HEK293 (cell line): ENCODE data around the gene CD59.

Experiments
- CTCF ChIA-PET: fragments of 350-600 bp; formaldehyde crosslinking; extraction: SDS; loops from one replicate; lab custom pipeline; 2021; ENCODE audit warnings: antibody characterized with exemption; lab: Yijun Ruan, JAX
- POLR2A ChIA-PET: fragments of 300-600 bp; formaldehyde crosslinking; extraction: SDS; loops from one replicate; lab custom pipeline; 2020; ENCODE audit warnings: antibody characterized with exemption, inconsistent platforms; lab: Yijun Ruan, JAX
- H3K27ac ChIP-seq: fragments of 200-500 bp; sonication (Bioruptor generic); 2 replicates; pipeline ENCODE4 v1.5.1; 2014; ENCODE audit warnings: low read depth, low read length, control low read depth, inconsistent platforms; ENCODE audit errors: extremely low read depth
- H3K36me3 ChIP-seq, 2 experiments: fragments of 200-500 bp in 1 of 2; sonication (Bioruptor generic) in 1 of 2; 1 replicate in 1 of 2; 2 replicates in 1 of 2; pipeline ENCODE4 v1.5.1; 2014 to 2017; ENCODE audit warnings: inconsistent platforms in 2 of 2, low read length in 2 of 2; ENCODE audit not compliant: control insufficient read depth in 2 of 2, insufficient read depth in 1 of 2
- H3K4me1 ChIP-seq: fragments of 200-500 bp; sonication (Bioruptor generic); 2 replicates; pipeline ENCODE4 v1.5.1; 2014; ENCODE audit warnings: mild to moderate bottlenecking, low read length, inconsistent platforms; ENCODE audit not compliant: control insufficient read depth, insufficient read depth
- H3K4me3 ChIP-seq: 2 replicates; pipeline ENCODE4 v1.5.1; 2011; ENCODE audit warnings: low read depth, mild to moderate bottlenecking, control low read depth, low read length, moderate library complexity
- H3K9me3 ChIP-seq: fragments of 200-500 bp; sonication (Bioruptor generic); 2 replicates; pipeline ENCODE4 v1.5.1; 2014; ENCODE audit warnings: low read depth, low read length, inconsistent platforms; ENCODE audit not compliant: control insufficient read depth, insufficient read depth
- ZBTB1 ChIP-seq: fragments of 450-650 bp; formaldehyde crosslinking; IDR thresholded peaks from 2 replicates; pipeline ENCODE4 v1.5.1; 2016; ENCODE audit warnings: missing biosample characterization, missing genetic modification characterization
- ZBTB7A ChIP-seq: fragments of 450-650 bp; formaldehyde crosslinking; IDR thresholded peaks from 2 replicates; pipeline ENCODE4 v1.5.1; 2016; ENCODE audit warnings: low read depth, missing biosample characterization, missing genetic modification characterization
- ZNF112 ChIP-seq: fragments of 450-650 bp; formaldehyde crosslinking; IDR thresholded peaks from 2 replicates; pipeline ENCODE4 v1.5.0; 2017; ENCODE audit warnings: missing biosample characterization, missing genetic modification characterization
- ZNF16 ChIP-seq: fragments of 450-650 bp; formaldehyde crosslinking; IDR thresholded peaks from 2 replicates; pipeline ENCODE4 v1.5.1; 2016; ENCODE audit warnings: low read depth, missing biosample characterization, missing genetic modification characterization
- ZNF214 ChIP-seq: fragments of 450-650 bp; formaldehyde crosslinking; IDR thresholded peaks from 2 replicates; pipeline ENCODE4 v1.5.1; 2017; ENCODE audit warnings: missing biosample characterization, mild to moderate bottlenecking, missing genetic modification characterization, borderline replicate concordance
- ZNF324 ChIP-seq: fragments of 450-650 bp; formaldehyde crosslinking; IDR thresholded peaks from 2 replicates; pipeline ENCODE4 v1.5.1; 2016; ENCODE audit warnings: missing biosample characterization, missing genetic modification characterization
- ZNF37A ChIP-seq: fragments of 450-650 bp; IDR thresholded peaks from 2 replicates; pipeline ENCODE4 v1.5.1; 2018; ENCODE audit warnings: missing biosample characterization, missing genetic modification characterization
- ZNF621 ChIP-seq: fragments of 450-650 bp; formaldehyde crosslinking; IDR thresholded peaks from 2 replicates; pipeline ENCODE4 v1.5.1; 2017; ENCODE audit warnings: missing biosample characterization, missing genetic modification characterization
- ZNF677 ChIP-seq: fragments of 450-650 bp; IDR thresholded peaks from 2 replicates; pipeline ENCODE4 v1.5.0; 2018; ENCODE audit warnings: missing biosample characterization, mild to moderate bottlenecking, missing genetic modification characterization, moderate library complexity
- ZNF76 ChIP-seq: fragments of 450-650 bp; formaldehyde crosslinking; IDR thresholded peaks from 2 replicates; pipeline ENCODE4; 2016; ENCODE audit warnings: low read depth, missing biosample characterization, missing genetic modification characterization, borderline replicate concordance
- ZNF791 ChIP-seq: fragments of 450-650 bp; formaldehyde crosslinking; IDR thresholded peaks from 2 replicates; pipeline ENCODE4 v1.5.1; 2016; ENCODE audit warnings: missing biosample characterization, missing genetic modification characterization
- TF ChIP-seq, protein P1 (sequence below): fragments of 450-650 bp; formaldehyde crosslinking; IDR thresholded peaks from 2 replicates; pipeline ENCODE4 v1.5.1; 2016; ENCODE audit warnings: missing biosample characterization, missing genetic modification characterization
- TF ChIP-seq, protein P2 (sequence below): fragments of 450-650 bp; formaldehyde crosslinking; optimal IDR thresholded peaks from 2 replicates; pipeline ENCODE3; 2016; ENCODE audit warnings: missing biosample characterization, mild to moderate bottlenecking, missing genetic modification characterization
- TF ChIP-seq, protein P3 (sequence below): fragments of 450-650 bp; formaldehyde crosslinking; IDR thresholded peaks from 2 replicates; pipeline ENCODE4 v1.5.1; 2017; ENCODE audit warnings: missing biosample characterization, missing genetic modification characterization
- TF ChIP-seq, protein P4 (sequence below): fragments of 450-650 bp; formaldehyde crosslinking; IDR thresholded peaks from 2 replicates; pipeline ENCODE4 v1.5.1; 2017; ENCODE audit warnings: missing biosample characterization, missing genetic modification characterization
- TF ChIP-seq, protein P5 (sequence below): fragments of 450-650 bp; IDR thresholded peaks from 2 replicates; pipeline ENCODE4 v1.5.1; 2018; ENCODE audit warnings: missing biosample characterization, missing genetic modification characterization
- TF ChIP-seq, protein P6 (sequence below): fragments of 450-650 bp; formaldehyde crosslinking; IDR thresholded peaks from 2 replicates; pipeline ENCODE4 v1.5.1; 2016; ENCODE audit warnings: missing biosample characterization, missing genetic modification characterization, borderline replicate concordance
- TF ChIP-seq, protein P7 (sequence below): fragments of 450-650 bp; formaldehyde crosslinking; IDR thresholded peaks from 2 replicates; pipeline ENCODE4 v1.5.1; 2017; ENCODE audit warnings: missing biosample characterization, mild to moderate bottlenecking, missing genetic modification characterization, moderate library complexity
- TF ChIP-seq, protein P8 (sequence below): fragments of 450-650 bp; formaldehyde crosslinking; IDR thresholded peaks from 2 replicates; pipeline ENCODE4 v1.5.1; 2016; ENCODE audit warnings: missing biosample characterization, missing genetic modification characterization

CD59 gene

DNA sequence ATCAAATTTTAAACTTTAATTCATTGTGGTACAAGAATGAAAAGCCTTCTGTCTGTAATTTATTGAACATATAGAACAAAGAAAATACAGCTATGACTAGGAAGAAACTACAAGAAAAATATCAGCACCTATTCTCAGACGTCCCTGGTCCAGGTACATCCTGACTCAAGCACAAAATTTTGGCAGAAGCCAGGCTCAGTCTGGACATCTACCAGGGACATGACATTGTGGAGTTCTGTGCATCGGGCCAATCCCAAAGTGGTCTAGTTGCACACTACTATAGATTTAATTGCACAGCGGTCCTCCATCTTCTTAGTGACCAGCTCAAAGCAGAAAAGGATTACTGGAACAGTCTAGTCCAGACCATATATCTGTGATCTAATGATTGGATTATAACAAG, 15.7 kb upstream of the CD59 start:
- no peaks in the 10 kb centered on the region for H3K4me1 ChIP-seq
- ChIA-PET POLR2A (interaction anchor here (0.6 kb wide), 1 partner anchor 23 kb away, joined by 3 read pairs; the partner anchor contains the start of gene FBXO3), CTCF (interaction anchor here (1.4 kb wide), 1 partner anchor 9 kb away, joined by 4 read pairs; no protein-coding TSS in a partner anchor)
- no peak for TF ChIP-seq ZBTB1 (tag by site-specific recombination)
- no peak for TF ChIP-seq ZNF76 (tag by site-specific recombination)
- no peak for TF ChIP-seq ZNF16 (tag by site-specific recombination)
- TF ChIP-seq ZNF324 (tag by site-specific recombination): no peak
- no peak for TF ChIP-seq ZNF621 (tag by site-specific recombination)
- TF ChIP-seq, protein P1, sequence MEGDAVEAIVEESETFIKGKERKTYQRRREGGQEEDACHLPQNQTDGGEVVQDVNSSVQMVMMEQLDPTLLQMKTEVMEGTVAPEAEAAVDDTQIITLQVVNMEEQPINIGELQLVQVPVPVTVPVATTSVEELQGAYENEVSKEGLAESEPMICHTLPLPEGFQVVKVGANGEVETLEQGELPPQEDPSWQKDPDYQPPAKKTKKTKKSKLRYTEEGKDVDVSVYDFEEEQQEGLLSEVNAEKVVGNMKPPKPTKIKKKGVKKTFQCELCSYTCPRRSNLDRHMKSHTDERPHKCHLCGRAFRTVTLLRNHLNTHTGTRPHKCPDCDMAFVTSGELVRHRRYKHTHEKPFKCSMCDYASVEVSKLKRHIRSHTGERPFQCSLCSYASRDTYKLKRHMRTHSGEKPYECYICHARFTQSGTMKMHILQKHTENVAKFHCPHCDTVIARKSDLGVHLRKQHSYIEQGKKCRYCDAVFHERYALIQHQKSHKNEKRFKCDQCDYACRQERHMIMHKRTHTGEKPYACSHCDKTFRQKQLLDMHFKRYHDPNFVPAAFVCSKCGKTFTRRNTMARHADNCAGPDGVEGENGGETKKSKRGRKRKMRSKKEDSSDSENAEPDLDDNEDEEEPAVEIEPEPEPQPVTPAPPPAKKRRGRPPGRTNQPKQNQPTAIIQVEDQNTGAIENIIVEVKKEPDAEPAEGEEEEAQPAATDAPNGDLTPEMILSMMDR: no peak
- TF ChIP-seq, protein P2, sequence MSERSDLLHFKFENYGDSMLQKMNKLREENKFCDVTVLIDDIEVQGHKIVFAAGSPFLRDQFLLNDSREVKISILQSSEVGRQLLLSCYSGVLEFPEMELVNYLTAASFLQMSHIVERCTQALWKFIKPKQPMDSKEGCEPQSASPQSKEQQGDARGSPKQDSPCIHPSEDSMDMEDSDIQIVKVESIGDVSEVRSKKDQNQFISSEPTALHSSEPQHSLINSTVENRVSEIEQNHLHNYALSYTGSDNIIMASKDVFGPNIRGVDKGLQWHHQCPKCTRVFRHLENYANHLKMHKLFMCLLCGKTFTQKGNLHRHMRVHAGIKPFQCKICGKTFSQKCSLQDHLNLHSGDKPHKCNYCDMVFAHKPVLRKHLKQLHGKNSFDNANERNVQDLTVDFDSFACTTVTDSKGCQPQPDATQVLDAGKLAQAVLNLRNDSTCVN: no peak
- TF ChIP-seq ZNF214: no peak
- TF ChIP-seq, protein P3, sequence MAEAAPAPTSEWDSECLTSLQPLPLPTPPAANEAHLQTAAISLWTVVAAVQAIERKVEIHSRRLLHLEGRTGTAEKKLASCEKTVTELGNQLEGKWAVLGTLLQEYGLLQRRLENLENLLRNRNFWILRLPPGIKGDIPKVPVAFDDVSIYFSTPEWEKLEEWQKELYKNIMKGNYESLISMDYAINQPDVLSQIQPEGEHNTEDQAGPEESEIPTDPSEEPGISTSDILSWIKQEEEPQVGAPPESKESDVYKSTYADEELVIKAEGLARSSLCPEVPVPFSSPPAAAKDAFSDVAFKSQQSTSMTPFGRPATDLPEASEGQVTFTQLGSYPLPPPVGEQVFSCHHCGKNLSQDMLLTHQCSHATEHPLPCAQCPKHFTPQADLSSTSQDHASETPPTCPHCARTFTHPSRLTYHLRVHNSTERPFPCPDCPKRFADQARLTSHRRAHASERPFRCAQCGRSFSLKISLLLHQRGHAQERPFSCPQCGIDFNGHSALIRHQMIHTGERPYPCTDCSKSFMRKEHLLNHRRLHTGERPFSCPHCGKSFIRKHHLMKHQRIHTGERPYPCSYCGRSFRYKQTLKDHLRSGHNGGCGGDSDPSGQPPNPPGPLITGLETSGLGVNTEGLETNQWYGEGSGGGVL (tag by site-specific recombination): no peak
- TF ChIP-seq, protein P4, sequence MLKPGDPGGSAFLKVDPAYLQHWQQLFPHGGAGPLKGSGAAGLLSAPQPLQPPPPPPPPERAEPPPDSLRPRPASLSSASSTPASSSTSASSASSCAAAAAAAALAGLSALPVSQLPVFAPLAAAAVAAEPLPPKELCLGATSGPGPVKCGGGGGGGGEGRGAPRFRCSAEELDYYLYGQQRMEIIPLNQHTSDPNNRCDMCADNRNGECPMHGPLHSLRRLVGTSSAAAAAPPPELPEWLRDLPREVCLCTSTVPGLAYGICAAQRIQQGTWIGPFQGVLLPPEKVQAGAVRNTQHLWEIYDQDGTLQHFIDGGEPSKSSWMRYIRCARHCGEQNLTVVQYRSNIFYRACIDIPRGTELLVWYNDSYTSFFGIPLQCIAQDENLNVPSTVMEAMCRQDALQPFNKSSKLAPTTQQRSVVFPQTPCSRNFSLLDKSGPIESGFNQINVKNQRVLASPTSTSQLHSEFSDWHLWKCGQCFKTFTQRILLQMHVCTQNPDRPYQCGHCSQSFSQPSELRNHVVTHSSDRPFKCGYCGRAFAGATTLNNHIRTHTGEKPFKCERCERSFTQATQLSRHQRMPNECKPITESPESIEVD (tag by site-specific recombination): no peak
- TF ChIP-seq, protein P5, sequence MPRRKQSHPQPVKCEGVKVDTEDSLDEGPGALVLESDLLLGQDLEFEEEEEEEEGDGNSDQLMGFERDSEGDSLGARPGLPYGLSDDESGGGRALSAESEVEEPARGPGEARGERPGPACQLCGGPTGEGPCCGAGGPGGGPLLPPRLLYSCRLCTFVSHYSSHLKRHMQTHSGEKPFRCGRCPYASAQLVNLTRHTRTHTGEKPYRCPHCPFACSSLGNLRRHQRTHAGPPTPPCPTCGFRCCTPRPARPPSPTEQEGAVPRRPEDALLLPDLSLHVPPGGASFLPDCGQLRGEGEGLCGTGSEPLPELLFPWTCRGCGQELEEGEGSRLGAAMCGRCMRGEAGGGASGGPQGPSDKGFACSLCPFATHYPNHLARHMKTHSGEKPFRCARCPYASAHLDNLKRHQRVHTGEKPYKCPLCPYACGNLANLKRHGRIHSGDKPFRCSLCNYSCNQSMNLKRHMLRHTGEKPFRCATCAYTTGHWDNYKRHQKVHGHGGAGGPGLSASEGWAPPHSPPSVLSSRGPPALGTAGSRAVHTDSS (tag by site-specific recombination): no peak
- TF ChIP-seq, protein P6, sequence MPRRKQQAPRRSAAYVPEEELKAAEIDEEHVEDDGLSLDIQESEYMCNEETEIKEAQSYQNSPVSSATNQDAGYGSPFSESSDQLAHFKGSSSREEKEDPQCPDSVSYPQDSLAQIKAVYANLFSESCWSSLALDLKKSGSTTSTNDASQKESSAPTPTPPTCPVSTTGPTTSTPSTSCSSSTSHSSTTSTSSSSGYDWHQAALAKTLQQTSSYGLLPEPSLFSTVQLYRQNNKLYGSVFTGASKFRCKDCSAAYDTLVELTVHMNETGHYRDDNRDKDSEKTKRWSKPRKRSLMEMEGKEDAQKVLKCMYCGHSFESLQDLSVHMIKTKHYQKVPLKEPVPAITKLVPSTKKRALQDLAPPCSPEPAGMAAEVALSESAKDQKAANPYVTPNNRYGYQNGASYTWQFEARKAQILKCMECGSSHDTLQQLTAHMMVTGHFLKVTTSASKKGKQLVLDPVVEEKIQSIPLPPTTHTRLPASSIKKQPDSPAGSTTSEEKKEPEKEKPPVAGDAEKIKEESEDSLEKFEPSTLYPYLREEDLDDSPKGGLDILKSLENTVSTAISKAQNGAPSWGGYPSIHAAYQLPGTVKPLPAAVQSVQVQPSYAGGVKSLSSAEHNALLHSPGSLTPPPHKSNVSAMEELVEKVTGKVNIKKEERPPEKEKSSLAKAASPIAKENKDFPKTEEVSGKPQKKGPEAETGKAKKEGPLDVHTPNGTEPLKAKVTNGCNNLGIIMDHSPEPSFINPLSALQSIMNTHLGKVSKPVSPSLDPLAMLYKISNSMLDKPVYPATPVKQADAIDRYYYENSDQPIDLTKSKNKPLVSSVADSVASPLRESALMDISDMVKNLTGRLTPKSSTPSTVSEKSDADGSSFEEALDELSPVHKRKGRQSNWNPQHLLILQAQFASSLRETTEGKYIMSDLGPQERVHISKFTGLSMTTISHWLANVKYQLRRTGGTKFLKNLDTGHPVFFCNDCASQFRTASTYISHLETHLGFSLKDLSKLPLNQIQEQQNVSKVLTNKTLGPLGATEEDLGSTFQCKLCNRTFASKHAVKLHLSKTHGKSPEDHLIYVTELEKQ: no peak
- no peak for TF ChIP-seq ZNF791 (tag by site-specific recombination)
- TF ChIP-seq ZNF37A (tag by site-specific recombination): no peak
- TF ChIP-seq, protein P7, sequence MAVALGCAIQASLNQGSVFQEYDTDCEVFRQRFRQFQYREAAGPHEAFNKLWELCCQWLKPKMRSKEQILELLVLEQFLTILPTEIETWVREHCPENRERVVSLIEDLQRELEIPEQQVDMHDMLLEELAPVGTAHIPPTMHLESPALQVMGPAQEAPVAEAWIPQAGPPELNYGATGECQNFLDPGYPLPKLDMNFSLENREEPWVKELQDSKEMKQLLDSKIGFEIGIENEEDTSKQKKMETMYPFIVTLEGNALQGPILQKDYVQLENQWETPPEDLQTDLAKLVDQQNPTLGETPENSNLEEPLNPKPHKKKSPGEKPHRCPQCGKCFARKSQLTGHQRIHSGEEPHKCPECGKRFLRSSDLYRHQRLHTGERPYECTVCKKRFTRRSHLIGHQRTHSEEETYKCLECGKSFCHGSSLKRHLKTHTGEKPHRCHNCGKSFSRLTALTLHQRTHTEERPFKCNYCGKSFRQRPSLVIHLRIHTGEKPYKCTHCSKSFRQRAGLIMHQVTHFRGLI (tag by site-specific recombination): no peak
- no peak for TF ChIP-seq ZNF677 (tag by site-specific recombination)
- TF ChIP-seq ZBTB7A: no peak
- TF ChIP-seq ZNF112 (tag by site-specific recombination): no peak
- TF ChIP-seq, protein P8, sequence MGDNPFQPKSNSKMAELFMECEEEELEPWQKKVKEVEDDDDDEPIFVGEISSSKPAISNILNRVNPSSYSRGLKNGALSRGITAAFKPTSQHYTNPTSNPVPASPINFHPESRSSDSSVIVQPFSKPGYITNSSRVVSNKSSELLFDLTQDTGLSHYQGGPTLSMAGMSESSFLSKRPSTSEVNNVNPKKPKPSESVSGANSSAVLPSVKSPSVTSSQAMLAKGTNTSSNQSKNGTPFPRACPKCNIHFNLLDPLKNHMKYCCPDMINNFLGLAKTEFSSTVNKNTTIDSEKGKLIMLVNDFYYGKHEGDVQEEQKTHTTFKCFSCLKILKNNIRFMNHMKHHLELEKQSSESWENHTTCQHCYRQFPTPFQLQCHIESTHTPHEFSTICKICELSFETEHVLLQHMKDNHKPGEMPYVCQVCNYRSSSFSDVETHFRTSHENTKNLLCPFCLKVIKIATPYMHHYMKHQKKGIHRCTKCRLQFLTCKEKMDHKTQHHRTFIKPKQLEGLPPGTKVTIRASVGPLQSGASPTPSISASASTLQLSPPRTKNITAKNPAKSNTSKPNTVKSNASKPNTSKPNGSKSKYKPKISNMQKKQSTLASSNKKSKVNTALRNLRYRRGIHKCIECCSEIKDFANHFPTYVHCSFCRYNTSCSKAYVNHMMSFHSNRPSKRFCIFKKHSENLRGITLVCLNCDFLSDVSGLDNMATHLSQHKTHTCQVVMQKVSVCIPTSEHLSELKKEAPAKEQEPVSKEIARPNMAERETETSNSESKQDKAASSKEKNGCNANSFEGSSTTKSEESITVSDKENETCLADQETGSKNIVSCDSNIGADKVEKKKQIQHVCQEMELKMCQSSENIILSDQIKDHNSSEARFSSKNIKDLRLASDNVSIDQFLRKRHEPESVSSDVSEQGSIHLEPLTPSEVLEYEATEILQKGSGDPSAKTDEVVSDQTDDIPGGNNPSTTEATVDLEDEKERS (tag by site-specific recombination): no peak
- TF ChIP-seq, all 188 proteins: peak for 0
- Histone ChIP-seq H3K9me3 (no peaks in the 10 kb centered on the region), H3K4me3 (no peak overlapping the region), H3K36me3 (peaks cover 3 to 58% of the 10 kb centered on the region in 2 experiments; a peak in 2 of 3 replicates), H3K27ac (no peak overlapping the region)
